Fibroblast of peridontal ligament (primary cell): Measurements from ENCODE around the gene SSR4.

Experiments used
- DNase-seq: peaks from one replicate; pipeline ENCODE4 v3.0.0-alpha.2; 2010; ENCODE audit errors: extremely low read depth

Gene SSR4

DNA sequence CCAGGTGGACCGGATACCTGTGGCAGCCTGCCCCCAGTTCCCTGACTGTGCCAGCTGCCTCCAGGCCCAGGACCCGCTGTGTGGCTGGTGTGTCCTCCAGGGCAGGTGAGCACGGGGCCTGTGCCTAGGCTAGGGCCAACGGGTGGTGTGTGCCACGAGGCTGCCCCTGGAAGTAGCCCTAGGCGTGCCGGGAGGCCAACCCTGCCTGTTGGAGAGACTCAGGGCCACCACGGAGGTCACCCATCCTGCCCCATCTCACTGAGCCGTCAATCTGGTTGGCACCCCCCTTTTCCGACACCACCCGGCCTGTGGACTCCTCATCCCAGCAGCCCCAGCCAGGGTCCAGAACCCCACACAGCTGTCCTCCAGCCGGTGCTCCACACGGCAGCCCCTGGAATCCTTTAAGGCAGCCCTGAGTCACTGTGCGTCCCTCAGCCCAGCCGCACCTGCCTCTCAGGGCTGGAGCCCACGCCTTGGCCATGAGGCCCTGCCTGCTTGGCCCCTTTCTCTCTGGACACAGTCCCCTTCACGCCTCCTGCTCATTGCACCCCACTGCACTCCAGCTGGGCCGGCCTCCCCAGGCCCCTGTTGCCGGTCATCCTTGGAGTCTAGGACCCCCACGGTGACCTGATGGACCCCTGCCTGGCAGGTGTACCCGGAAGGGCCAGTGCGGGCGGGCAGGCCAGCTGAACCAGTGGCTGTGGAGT lies 25.2 kb upstream of the SSR4 start:
- DNase-seq: no peak

DNA sequence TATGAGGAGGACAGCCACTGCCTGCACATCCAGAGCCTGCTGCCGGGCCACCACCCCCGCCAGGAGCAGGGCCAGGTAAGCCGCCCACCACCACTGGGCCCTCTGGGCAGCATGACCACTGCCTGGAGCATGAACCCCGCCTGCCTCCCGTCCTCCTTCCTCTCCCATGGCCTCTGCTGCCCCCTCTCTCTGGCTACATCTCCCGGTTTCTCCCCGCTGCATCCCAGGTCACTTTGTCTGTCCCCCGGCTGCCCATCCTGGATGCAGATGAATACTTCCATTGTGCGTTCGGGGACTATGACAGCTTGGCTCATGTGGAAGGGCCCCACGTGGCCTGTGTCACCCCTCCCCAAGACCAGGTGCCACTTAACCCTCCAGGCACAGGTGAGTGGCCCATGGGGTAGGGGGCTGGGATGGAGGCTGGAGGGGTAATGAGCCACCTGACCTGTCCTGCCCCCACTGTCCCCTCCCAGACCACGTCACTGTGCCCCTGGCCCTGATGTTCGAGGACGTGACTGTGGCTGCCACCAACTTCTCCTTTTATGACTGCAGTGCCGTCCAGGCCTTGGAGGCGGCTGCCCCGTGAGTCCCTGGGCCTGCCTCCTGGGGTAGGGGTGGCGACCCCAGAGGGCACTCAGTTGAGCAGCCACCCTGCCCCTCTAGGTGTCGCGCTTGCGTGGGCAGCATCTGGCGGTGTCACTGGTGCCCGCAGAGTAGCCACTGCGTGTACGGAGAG lies 24.4 kb upstream of the SSR4 start:
- DNase-seq: no peak

DNA sequence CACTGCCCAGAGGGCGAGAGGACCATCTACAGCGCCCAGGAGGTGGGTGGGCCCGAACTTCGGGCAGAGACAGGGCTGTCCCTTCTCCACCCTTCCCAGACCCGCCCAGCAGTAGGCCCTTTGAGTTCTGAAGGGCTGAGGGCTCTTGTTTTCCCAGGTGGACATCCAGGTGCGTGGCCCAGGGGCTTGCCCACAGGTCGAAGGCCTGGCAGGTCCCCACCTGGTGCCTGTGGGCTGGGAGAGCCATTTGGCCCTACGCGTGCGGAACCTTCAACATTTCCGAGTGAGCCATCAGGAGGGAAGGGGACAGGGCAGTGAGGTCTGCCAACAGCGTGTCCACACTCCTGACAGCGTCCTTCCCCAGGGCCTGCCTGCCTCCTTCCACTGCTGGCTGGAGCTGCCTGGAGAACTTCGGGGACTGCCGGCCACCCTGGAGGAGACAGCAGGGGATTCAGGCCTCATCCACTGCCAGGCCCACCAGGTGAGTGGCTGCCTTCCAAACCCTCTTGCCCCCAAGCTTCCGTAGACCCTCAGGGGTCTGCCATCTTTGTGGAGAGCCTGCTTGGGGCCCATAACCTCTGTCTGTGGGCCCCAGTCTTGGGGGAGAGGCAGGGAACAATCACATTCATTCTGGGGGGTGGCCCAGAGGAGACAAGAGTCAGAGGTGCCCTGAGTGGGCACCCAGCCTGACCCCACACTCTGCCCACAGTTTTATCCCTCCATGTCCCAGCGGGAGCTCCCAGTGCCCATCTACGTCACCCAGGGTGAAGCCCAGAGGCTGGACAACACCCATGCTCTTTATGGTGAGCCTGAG lies 23.7 kb upstream of the SSR4 start:
- no peak for DNase-seq

DNA sequence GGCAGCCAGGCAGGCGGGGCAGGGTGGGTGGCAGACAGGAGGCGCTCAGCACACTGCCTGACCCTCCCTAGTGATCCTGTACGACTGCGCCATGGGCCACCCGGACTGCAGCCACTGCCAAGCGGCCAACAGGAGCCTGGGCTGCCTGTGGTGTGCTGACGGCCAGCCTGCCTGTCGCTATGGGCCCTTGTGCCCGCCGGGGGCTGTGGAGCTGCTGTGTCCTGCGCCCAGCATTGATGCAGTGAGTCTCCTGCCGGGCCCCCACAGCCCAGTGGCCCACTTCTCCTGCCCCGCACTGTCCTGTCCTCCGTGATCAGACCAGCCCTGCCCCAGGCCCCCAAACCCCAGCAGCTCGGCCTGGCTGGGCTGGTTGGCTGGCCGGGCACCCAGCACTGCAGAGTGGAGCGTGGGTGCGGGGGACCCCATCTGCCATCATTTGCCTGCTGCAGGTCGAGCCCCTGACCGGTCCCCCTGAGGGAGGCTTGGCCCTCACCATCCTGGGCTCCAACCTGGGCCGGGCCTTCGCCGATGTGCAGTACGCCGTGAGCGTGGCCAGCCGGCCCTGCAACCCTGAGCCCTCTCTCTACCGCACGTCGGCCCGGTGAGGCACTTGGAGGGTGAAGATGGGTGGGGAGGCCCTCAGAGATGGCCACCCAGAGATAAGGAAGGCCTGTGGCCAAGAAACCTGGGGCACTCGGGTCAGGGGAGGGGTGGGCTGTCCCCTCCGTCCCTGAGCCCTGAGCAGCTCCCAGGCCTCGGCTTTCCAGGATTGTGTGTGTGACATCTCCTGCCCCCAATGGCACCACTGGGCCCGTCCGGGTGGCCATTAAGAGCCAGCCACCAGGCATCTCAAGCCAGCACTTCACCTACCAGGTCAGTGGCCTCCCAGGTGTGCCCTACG lies 22.8 kb upstream of the SSR4 start:
- no peak for DNase-seq

DNA sequence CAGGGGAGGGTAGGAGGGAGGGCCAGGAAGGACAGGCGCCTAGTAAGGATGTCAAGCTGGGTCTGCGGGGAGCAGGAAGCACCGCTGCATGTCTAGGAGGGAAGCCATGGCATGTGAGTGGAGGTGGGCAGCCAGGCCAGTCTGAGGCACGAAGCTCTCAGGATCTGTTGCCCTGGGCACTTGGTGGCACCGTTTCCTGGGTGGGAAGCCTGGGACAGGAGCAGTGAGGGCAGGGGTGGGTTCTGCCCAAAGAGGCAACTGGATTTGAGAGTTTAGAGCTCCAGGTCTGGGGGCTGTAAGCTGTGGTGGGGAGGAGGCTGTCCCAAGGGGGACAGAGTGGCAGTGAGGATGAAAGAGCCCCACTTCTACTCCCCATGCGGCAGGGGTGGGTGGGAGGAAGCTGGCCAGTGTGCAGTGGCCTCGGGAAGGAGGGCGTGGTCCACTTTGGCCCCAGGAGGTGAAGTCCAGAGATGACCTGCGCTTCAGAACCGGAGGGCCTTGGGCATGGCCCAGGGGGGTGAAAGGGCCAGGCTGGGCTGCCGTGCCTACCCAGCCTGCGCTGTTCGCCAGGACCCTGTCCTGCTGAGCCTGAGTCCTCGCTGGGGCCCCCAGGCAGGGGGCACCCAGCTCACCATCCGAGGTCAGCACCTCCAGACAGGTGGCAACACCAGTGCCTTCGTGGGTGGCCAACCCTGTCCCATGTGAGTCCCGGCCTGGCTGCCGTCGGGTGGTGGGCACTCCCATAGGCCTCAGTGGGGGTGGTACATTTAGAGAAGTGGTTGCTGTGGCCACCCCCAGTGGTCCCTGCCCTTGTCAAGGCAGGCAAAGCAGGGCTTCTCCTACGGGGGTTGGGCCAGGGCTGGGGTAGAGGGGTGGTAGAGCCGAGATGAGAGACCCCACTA lies 21.9 kb upstream of the SSR4 start:
- DNase-seq: no peak

DNA sequence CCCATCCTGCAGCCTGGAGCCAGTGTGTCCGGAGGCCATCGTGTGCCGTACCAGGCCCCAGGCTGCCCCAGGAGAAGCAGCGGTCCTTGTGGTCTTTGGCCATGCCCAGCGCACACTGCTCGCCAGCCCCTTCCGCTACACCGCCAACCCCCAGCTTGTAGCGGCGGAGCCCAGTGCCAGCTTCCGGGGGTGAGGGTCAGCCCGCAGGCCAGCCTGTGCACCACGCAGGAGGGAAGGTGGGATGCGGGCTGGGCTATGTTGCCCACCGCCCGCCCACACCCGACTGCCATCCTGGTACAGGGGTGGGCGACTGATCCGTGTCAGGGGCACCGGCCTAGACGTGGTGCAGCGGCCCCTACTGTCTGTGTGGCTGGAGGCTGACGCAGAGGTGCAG lies 21.3 kb upstream of the SSR4 start:
- DNase-seq: no peak

DNA sequence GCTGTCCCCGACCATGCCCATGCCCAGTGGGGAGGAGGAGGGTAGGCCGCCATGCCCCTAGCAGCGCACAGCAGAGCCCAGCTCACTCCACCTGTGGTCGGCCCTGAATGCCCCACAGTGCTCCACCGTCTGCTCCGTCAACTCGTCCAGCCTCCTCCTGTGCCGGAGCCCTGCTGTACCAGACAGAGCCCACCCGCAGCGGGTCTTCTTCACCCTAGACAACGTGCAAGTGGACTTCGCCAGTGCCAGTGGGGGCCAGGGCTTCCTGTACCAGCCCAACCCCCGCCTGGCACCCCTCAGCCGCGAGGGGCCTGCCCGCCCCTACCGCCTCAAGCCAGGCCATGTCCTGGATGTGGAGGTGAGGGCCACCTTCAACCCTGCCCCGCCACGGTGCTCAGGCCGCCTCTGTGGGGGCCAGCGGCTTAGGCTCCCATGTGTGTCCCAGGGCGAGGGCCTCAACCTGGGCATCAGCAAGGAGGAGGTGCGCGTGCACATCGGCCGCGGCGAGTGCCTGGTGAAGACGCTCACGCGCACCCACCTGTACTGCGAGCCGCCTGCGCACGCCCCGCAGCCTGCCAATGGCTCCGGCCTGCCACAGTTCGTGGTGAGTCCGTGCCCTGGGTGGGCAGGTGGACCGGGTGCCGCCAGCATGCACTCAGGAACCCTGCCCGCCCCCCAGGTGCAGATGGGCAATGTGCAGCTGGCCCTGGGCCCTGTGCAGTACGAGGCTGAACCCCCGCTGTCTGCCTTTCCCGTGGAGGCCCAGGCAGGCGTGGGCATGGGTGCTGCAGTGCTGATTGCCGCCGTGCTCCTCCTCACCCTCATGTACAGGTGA lies 20.5 kb upstream of the SSR4 start:
- no peak for DNase-seq

DNA sequence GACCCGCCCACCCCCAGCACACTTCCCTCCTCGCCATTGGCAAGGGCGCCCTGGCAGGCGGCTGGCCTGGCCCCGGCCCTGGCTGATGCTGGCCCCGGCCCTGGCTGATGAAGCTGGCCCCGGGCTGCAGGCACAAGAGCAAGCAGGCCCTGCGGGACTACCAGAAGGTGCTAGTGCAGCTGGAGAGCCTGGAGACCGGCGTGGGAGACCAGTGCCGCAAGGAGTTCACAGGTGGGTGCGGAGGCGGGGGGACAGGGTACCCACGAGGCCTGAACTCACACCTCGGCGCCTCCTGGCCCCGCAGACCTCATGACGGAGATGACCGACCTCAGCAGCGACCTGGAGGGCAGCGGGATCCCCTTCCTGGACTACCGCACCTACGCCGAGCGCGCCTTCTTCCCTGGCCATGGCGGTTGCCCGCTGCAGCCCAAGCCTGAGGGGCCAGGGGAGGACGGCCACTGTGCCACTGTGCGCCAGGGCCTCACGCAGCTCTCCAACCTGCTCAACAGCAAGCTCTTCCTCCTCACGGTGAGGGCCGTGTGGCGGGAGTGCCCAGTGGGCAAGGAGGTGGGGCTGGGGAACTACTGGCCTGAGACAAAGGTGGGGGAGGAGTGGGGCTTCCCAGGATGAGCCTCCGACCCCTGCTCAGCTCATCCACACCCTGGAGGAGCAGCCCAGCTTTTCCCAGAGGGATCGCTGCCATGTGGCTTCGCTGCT lies 19.7 kb upstream of the SSR4 start:
- no peak for DNase-seq

DNA sequence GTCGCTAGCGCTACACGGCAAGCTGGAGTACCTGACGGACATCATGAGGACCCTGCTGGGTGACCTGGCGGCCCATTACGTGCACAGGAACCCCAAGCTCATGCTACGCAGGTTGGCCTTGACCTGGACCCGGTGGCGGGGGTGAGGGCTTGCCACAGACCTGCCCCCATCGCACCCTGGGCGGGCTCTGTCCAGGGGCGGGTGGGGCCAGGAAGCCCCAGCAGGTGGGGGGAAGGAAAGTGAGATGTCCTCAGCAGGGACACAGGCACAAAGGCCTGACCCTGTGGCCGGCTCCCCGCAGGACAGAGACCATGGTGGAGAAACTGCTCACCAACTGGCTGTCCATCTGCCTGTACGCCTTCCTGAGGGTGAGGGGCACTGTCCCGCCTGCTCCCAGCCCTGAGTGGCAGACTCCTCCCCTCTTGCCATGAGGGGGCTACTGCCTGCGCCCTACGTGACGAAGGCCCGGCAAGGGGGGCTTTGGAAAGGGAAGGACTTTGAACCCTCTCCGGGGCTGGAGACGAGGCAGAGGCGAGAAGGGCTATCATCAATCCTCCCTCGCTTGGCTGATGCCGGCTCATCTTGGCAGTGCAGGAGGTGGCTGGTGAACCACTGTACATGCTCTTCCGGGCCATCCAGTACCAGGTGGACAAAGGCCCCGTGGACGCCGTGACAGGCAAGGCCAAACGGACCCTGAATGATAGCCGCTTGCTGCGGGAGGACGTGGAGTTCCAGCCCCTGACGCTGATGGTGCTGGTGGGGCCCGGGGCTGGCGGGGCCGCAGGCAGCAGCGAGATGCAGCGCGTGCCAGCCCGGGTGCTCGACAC lies 19.0 kb upstream of the SSR4 start:
- DNase-seq: no peak

DNA sequence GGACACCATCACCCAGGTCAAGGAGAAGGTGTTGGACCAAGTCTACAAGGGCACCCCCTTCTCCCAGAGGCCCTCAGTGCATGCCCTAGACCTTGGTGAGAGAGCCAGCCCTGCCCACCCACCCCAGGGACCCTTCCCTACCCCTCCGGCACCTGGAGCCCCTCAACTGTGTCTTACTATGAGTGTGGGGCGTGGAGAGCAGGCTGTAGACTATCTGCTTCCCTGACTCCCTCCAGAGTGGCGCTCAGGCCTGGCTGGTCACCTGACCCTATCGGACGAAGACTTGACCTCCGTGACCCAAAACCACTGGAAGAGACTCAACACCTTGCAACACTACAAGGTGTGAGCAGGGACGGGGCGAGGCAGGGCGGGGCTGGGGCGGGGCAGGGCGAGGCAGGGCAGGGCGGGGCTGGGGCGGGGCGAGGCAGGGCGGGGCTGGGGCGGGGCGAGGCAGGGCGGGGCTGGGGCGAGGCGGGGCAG lies 18.3 kb upstream of the SSR4 start:
- DNase-seq: no peak

DNA sequence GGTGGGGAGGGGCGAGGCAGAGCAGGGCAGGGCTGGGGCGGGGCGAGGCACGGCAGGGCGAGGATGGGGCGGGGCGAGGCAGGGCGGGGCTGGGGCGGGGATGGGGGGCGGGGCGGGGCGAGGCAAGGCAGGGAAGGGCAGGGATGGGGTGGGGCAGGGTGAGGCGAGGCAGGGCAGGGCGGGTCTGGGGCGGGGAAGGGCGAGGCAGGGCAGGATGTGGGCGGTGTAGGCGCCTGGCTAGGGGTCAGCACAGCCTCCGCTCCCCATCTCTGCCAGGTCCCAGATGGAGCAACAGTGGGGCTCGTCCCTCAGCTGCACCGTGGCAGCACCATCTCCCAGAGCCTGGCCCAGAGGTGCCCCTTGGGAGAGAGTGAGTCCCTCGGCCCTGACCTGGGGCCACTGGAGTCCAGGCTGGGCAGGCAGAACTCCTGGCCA lies 17.8 kb upstream of the SSR4 start:
- DNase-seq: no peak

DNA sequence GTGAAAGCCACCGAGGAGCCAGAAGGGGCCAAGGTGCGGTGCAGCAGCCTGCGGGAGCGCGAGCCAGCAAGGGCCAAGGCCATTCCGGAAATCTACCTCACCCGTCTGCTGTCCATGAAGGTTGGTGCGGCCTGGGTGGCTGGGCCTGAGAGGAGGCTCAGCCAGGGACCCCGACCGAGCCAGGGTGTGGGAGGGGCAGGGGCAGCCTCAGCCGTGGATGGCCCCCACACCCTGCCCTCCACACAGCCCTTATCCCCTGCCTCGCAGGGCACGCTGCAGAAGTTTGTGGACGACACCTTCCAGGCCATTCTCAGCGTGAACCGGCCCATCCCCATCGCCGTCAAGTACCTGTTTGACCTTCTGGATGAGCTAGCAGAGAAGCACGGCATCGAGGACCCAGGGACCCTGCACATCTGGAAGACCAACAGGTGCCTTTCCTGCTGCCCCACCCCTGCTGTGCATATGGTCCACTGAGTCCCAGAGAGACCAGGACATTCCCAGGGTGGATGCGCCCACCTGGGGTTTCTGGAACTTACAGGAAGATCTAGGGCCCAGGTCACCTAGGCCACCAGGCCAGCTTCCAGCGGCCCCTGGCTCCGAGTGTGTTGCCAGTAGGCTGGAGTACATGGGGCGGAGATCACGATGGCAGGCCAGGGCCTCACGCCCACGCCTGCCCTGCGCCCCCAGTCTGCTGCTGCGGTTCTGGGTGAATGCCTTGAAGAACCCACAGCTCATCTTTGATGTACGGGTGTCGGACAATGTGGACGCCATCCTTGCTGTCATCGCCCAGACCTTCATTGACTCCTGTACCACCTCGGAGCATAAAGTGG lies 17.0 kb upstream of the SSR4 start:
- DNase-seq: no peak

DNA sequence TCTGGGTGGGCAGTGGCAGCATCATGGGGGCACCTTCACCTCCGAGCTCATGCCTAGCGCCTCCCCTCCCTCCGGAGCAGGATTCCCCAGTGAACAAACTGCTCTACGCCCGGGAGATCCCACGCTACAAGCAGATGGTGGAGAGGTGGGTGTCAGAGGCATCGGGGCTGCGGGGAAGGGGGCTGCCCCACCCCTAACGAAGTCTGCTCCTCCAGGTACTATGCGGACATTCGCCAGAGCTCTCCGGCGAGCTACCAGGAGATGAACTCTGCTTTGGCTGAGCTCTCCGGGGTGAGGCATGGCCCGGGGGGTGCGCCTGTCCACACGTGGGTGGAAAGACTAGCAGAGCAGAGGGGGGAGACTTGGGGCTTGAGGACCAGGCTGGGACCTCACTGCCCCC lies 16.3 kb upstream of the SSR4 start:
- no peak for DNase-seq

DNA sequence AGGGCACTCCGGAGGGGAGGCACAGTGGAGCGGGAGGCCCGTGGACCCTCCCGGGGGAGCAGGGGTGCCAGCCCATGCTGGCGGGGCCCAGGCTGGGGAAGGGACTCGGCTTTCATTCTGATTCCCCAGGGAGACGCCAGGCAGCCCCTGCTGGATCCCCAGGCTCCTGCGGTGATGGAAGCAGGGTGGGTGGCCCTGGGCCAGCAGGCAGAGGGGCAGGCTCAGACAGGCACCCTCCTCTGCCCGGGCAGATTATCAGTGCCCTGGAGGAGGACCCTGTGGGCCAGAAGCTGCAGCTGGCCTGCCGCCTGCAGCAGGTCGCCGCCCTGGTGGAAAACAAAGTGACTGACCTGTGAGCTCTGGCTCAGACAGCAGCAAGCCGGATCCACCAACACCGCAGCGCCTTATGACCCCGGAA lies 15.8 kb upstream of the SSR4 start:
- no peak for DNase-seq

DNA sequence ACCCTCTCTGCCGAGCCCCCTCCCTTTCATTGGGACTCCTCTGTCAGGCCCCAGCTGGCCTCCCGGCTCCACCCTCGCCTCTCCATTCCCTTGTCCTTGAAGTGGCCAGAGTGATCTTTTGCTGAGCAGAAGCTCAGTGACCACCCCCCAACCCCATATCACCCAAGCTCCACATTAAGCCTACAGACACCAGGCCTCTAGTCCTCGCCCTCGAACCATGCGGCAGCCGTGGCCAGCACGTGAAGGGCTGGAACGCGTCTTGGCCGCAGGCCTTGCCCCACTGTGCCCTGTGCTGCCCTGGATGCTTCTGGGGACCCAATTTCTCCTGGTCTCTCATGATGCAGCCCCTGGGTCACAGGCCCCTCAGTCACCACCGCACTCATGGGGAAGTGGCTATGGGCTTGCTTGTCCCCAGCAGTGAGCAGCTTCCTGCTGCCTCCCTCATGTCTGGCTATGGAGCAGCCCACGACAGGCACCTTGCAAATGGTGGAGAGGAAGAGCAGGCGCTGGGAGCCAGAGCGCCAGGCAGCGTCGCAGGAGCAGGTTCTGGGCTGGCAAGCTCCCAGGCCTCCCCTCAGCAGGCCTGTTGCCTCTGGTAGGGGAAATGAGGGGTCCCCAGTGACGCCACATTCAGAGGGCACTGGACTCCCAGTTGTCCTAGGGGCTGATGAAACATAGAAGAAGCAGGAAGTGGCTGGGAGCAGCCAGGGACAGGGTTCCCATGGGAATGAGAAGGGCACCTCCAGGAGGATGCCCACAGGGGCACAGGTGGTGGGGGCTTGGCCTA lies 14.4 kb upstream of the SSR4 start:
- no peak for DNase-seq
